Retinal pigment epithelial cell (primary cell): ENCODE results near the gene AMIGO2.

Experiments used
- DNase-seq: peaks from one replicate; pipeline ENCODE4 v3.0.0-alpha.2; 2010; ENCODE audit warnings: low read depth
- H3K4me3 ChIP-seq: 2 replicates; pipeline ENCODE4 v1.5.1; 2011; ENCODE audit warnings: mild to moderate bottlenecking, low read length, control low read depth, moderate library complexity
- TF ChIP-seq, protein P1 (sequence below): conservative IDR thresholded peaks from 2 replicates; pipeline ENCODE4 v1.5.1; 2011; ENCODE audit warnings: low read depth, low read length, control low read depth, inconsistent platforms

The AMIGO2 gene

DNA sequence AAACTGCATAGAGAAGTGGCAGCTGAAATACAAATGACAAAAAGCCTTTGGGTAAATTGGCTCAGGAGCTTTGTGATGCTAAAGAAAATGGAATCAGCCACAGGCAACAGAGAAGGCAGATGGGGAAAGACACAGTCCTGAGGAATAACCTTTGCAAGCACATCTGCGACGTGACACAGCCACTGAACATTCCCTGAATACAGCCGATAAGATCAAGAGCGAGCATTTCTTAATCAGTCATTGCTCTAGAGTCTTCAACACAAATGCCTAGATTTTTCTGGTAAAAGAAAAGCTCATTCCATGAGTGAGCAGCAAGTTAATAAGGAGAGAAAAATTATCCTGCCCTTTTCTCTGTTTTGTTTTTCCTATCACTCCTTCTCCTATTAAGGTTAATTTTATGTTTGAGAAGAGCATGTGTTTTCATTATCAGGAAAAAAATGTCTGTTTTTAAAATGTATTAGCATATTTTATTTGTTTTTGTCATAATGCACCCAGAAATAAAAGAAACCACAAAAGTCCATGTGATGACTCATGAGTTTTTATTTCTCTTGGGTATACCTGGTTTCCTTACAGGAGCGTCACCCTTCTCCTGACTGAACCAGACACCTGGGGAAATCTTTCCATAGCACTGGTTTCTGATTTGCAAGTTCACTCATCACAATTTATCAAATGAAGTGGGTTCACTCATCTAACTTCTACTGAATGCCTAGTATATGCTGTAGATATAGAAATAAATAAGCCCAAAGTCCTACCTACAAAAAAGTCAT lies 45.8 kb downstream of the AMIGO2 start:
- TF ChIP-seq, protein P1, sequence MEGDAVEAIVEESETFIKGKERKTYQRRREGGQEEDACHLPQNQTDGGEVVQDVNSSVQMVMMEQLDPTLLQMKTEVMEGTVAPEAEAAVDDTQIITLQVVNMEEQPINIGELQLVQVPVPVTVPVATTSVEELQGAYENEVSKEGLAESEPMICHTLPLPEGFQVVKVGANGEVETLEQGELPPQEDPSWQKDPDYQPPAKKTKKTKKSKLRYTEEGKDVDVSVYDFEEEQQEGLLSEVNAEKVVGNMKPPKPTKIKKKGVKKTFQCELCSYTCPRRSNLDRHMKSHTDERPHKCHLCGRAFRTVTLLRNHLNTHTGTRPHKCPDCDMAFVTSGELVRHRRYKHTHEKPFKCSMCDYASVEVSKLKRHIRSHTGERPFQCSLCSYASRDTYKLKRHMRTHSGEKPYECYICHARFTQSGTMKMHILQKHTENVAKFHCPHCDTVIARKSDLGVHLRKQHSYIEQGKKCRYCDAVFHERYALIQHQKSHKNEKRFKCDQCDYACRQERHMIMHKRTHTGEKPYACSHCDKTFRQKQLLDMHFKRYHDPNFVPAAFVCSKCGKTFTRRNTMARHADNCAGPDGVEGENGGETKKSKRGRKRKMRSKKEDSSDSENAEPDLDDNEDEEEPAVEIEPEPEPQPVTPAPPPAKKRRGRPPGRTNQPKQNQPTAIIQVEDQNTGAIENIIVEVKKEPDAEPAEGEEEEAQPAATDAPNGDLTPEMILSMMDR: no peak
- H3K4me3 ChIP-seq: no peak overlapping the region
- DNase-seq: no peak

DNA sequence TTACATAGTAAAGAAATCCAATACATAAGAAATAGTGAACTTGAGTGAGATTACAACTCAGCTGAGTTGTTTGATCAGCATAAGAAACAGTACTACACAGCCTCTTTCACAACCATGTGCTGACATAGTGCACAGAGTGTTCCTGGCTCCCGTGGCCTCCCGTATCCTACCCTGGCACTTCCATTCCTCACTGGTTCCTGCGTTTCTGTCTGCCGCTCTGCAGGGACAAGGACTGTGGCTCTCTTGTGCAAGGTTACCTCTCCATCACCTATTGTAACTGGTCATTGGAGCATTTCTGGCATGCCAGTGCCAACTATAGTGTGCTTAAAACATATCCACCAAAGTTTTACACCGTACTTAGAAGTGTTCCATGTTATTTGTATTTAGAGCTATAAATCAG lies 46.7 kb downstream of the AMIGO2 start:
- no peak for DNase-seq
- no peak overlapping the region for H3K4me3 ChIP-seq
- TF ChIP-seq, protein P1: no peak

DNA sequence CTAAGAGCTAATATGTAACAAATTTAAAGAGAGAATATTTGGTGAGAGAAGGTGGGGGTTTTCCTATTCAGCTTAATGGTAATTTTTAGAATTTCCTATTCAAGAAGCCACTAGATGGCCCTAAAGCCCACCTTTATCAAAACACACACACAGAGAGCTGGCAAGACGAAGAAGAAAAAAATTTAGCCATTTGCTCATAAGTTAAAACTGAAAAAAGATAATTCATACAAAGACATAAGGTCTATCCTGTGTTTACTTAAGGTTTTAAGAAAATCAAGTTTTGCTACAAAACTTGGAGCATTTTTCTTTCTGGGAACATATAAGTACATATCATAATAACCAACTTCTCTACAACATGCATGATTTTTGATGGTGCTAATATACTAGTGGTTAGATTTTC lies 47.1 kb downstream of the AMIGO2 start:
- TF ChIP-seq, protein P1: peak; percentile 52
- H3K4me3 ChIP-seq: no peak overlapping the region
- no peak for DNase-seq

DNA sequence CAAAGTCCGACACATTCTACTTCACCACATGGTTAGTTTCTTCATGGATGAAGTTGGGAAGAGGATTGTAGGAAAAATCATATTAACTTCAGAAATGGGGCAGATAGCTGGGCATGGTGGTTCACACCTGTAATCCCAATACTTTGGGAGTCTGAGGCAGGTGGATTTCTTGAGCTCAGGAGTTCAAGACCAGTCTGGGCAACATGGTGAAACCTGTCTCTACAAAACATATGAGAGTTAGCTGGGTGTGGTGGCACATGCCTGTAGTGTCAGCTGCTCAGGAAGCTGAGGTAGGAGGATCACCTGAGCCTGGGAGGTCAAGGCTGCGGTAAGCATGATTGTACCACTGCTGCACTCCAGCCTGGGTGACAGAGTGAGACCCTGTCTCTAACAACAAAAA lies 49.9 kb downstream of the AMIGO2 start:
- TF ChIP-seq, protein P1: no peak
- no peak overlapping the region for H3K4me3 ChIP-seq
- DNase-seq: no peak

DNA sequence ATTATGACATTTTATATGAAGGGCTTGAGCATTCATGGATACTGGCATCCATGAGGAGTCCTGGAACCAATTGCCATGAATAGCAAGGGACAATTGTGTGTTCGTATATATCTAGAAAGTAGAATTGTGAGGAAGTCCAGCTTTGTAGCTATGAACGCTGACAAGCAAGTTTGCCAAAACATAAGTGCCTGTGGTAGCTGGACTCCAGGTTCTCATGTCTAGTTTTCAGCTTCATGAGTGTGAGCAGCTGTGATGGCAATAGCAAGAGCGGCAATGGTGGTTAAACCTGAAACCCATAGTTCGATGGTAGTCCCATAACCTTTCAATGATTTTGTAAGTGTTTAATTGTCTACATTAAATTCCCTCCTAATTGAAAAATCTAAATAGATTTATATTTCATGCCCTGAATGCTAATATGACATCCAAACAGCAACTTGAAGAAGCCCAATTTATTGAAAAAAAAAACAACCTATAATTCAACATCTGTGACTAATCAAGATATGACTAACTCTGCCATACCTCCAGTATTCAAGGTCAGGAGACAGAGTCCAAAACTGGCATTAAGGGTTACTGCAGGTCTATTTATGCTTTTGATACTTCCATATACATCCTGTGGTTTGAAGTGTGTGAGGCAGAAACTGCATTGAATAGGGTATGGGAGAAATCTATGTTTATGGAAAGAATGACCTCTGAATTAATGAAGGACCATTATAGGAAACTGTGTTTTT lies 50.6 kb downstream of the AMIGO2 start:
- no peak for DNase-seq
- no peak overlapping the region for H3K4me3 ChIP-seq
- TF ChIP-seq, protein P1: no peak

DNA sequence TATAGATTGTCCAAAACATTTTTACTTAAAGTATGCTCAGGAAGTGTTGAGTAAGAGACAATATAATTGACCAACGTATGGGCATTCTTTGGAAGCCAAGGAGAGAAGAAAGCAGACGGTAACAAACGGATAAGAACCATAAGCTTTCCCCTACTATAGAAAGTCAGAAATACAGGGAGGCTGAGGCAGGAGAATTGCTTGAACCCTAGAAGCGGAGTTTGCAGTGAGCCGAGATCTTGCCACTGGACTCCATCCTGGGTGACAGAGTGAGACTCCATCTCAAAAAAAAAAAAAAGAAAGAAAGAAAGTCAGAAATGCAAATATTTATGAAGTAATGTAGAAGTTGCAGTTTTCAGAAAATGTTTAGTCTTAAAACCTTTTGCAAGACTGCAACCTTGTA lies 51.6 kb downstream of the AMIGO2 start:
- H3K4me3 ChIP-seq: no peak overlapping the region
- TF ChIP-seq, protein P1: no peak
- DNase-seq: no peak
